ENCODE measurements around the gene HOXC4.

- TF ChIP-seq EZH2 (IDR thresholded peaks at IDR 0.05; ENCODE audit: insufficient read depth, poor library complexity, severe bottlenecking) (no peak), EZH2phosphoT487 (IDR thresholded peaks at IDR 0.05; ENCODE audit: insufficient read depth, low read depth) (no peak)
These were observed 36.4 kb upstream of the HOXC4 start for GRCh38 chr12:54017027-54017788.

Data from GM23248 (cell line).